ENCODE measurements around the gene MUC22. TPM values are rescaled to one million over a fixed set of nuclear protein-coding genes. Genes with fewer than 3 reads are reported as not detected.

MUC22 gene
- total and polyA plus RNA-seq, 2 of the 4 experiments (the other 2 are of a cell fraction): 0.02 TPM; not detected in 1

GRCh38 chr6:31079656-31080261 is 69.5 kb downstream of the MUC22 start:
- no peak overlapping the region for H3K27ac ChIP-seq (ENCODE audit: insufficient read depth, low read length)
- H4K20me1 ChIP-seq (ENCODE audit: insufficient read depth, low read length): no peaks in the 10 kb centered on the region
- dilution Hi-C loops (cut with HindIII; ENCODE audit: low sequenced_read_pairs, unreplicated experiment): no loop called here
- H3K18ac ChIP-seq (ENCODE audit: low read depth, low read length): 0 out of 2 replicates have a peak overlapping the region, but pooled peaks have one; percentile 7
- 50% methylated on average over 8 of the region's 22 CpGs; no CpG with 5 or more reads in 1 of the 2 experiments for WGBS, 2 experiments (ENCODE audit: extremely low coverage in 2 of 2, insufficient read length in 1 of 2)
- H3K79me1 ChIP-seq (ENCODE audit: low read depth in 1 of 2, low read length in 2 of 2): no peaks in the 10 kb centered on the region
- H3K9me1 ChIP-seq (ENCODE audit: insufficient read depth, low read length): peaks cover 7% of the 10 kb centered on the region; the same call in 1 of the 2 replicates
- no peak overlapping the region; the same call in 2 of the 3 replicates for H2BK15ac ChIP-seq (ENCODE audit: low read depth, low read length)
- intact Hi-C loops (cut with micrococcal nuclease): no loop called here
- peak overlapping the region; percentile 58 for H2AK9ac ChIP-seq (replicated peaks; ENCODE audit: low read depth, low read length, poor library complexity)
- peak overlapping the region; percentile 98 for H2AFZ ChIP-seq (replicated peaks; ENCODE audit: low read length, poor library complexity)
- H2AK5ac ChIP-seq (ENCODE audit: low read depth, low read length): peak overlapping the region; percentile 52
- H2BK20ac ChIP-seq (ENCODE audit: low read depth, low read length): no peak overlapping the region
- no peak overlapping the region for H4K91ac ChIP-seq (ENCODE audit: insufficient read depth, low read depth, low read length)
- H3K23ac ChIP-seq (ENCODE audit: low read depth, low read length): no peak overlapping the region
- 0 out of 2 replicates have a peak overlapping the region, but pooled peaks have one; percentile 55 for H3K14ac ChIP-seq (replicated peaks; ENCODE audit: low read depth, low read length)
- no peaks in the 10 kb centered on the region; the same call in 1 of the 2 replicates for H3K27me3 ChIP-seq (ENCODE audit: control insufficient read depth, insufficient read depth, low read length)
- no peak overlapping the region for H3K9ac ChIP-seq (ENCODE audit: low read depth, low read length)
- DNase-seq (peak; percentile 61), ATAC-seq (ENCODE audit: low read depth) (peak; percentile 83)
- peaks cover 8% of the 10 kb centered on the region for H3K4me1 ChIP-seq (ENCODE audit: control insufficient read depth, insufficient read depth, low read length)
- H3K36me3 ChIP-seq (ENCODE audit: control insufficient read depth, insufficient read depth, low read length): no peaks in the 10 kb centered on the region
- H3K4ac ChIP-seq (ENCODE audit: low read depth, low read length): peak overlapping the region; percentile 67
- H2BK5ac ChIP-seq (ENCODE audit: low read depth, low read length, poor library complexity, severe bottlenecking): no peak overlapping the region
- in situ Hi-C loops (cut with MboI; ENCODE audit: low sequenced_read_pairs): loop anchor here (5.0 to 25.0 kb wide), 4 partner anchors 162 to 592 kb away; partner anchors contain the start of genes FLOT1, HLA-E and IER3
- BruUV-seq (replicated peaks): no TSS peak
- no peak overlapping the region; the same call in 1 of the 2 replicates for H4K5ac ChIP-seq (ENCODE audit: low read depth, low read length)
- H3K4me3 ChIP-seq (ENCODE audit: insufficient read depth, low read depth, low read length): no peak overlapping the region
- TF ChIP-seq RCOR1 (IDR thresholded peaks at IDR 0.05; ENCODE audit: insufficient replicate concordance, low read length) (no peak), CHD1 (IDR thresholded peaks at IDR 0.05; ENCODE audit: low read depth, low read length) (no peak), CTCF (conservative IDR thresholded peaks at IDR 0.05; ENCODE audit: low read depth, low read length) (peak; percentile 87), SMC3 (IDR thresholded peaks at IDR 0.05; ENCODE audit: low read depth, low read length) (peak; percentile 79), RAD21 (IDR thresholded peaks at IDR 0.05; ENCODE audit: low read length) (peak; percentile 79)
- no peaks in the 10 kb centered on the region for H3K9me3 ChIP-seq (ENCODE audit: control insufficient read depth, insufficient read depth, low read length)
- H3K4me2 ChIP-seq (ENCODE audit: low read depth, low read length): peak overlapping the region; percentile 55
- H4K8ac ChIP-seq (ENCODE audit: low read depth in 2 of 2, low read length in 2 of 2): peak overlapping the region in 1 of 2 experiments; percentile 85; a peak in 2 of 4 replicates
- no peak overlapping the region for H2BK120ac ChIP-seq (ENCODE audit: low read depth, low read length)
- ChIA-PET CTCF (interaction anchor here (0.6 to 3.5 kb wide), 19 partner anchors 10 to 262 kb away, joined by 3 to 31 read pairs (median 4); partner anchors contain the start of genes GTF2H4 and VARS2), POLR2A (ENCODE audit: unreplicated experiment) (no interaction called here)
- H3K56ac ChIP-seq (ENCODE audit: extremely low read depth, insufficient read depth, low read length): no peak overlapping the region

All from IMR-90 (cell line).